C4-2B (cell line): ENCODE results near the gene SCN5A.

Experiments used
- H3K27ac ChIP-seq: fragments of 450-650 bp; 2 replicates; pipeline ENCODE4 v1.5.1; 2017
- CTCF ChIP-seq: fragments of 450-650 bp; conservative IDR thresholded peaks from 2 replicates; pipeline ENCODE4 v1.5.1; 2017; ENCODE audit warnings: mild to moderate bottlenecking
- ZFX ChIP-seq: fragments of 450-650 bp; IDR thresholded peaks from 2 replicates; pipeline ENCODE4 v1.6.1; 2017

The SCN5A gene

DNA sequence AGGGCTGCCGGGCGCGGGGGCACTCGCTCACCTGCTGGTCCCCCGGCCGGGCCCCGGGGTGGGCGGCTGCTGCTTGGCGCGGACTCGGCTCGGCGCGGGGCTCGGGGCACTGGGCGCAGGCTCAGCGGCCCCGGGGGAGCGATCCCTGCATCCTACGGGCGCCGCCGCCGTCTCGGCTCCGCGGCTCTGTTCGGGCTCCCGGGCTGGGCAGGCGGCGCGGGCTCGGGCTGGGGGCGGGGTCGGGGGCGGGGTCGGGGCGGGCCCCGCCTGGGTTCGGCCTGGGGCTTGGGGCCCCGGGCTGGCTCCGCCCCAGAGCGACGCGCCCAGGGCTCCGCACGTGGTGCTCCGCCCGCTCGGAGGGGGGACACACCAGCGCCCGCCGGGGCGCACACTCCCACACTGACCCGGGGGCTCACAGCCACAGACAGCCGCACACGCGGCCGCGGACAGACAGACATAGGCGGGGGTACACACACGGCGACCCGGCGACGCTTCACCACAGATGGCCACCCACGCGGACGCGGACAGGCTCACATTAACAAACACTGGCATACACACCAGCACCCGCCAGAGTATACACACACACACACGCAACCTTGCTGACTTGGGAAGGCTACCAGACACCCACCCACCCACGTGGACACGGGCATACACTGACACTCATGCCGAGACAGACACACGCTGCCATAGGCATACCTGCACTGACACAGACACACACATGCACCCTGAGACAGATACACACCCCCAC lies at the start of gene SCN5A:
Gene SCN5A, minus strand, starts transcription at position 188 of the 748 bp plus-strand sequence. CDS start 16,380 bp downstream, outside the sequence.
- TF ChIP-seq CTCF = no peak
- no peak for TF ChIP-seq ZFX
- H3K27ac ChIP-seq = peak within 1 kb of the TSS; percentile 35; the same call in 1 of the 2 replicates

- TF ChIP-seq ZFX (no peak), CTCF (no peak)
- no peak overlapping the region for H3K27ac ChIP-seq
Observed at GRCh38 chr3:38698760-38699159, 49.3 kb upstream of the SCN5A start.

DNA sequence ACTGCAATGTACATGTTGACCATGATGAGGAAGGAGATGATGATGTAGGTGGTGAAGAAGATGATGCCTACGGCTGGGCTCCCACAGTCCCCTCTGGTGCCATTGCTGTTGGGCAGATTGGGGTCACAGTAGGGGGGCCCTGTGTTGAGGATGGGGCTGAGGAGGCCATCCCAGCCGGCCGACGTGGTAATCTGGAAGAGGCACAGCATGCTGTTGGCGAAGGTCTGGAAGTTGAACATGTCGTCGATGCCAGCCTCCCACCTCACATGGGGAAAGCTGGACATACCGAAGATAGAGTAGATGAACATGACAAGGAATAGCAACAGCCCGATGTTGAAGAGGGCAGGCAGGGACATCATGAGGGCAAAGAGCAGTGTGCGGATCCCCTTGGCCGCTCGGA lies 48.6 kb upstream of the SCN5A start:
- TF ChIP-seq ZFX = no peak
- TF ChIP-seq CTCF = no peak
- no peak overlapping the region for H3K27ac ChIP-seq

DNA sequence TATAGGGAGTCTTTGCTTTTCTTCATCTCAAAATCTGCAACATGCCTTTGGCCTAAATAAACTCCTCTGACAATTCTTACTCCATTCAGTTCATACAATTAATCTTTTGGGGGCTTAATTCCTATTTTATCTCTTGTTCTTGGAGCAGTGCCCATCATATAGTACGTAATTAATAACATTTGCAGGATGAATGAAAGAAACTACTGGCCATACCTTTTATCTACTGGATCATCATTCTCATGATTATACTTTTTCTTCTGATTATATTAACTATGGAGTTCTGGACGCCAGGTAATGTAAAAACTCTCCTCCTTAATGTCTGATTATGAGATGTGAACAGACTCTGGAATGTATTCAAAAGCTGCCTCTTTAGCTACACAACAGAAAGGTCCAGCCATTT lies 46.5 kb upstream of the SCN5A start:
- H3K27ac ChIP-seq = no peak overlapping the region
- no peak for TF ChIP-seq CTCF
- no peak for TF ChIP-seq ZFX

- no peak for TF ChIP-seq CTCF
- no peak for TF ChIP-seq ZFX
- H3K27ac ChIP-seq = no peak overlapping the region
Observed at GRCh38 chr3:38690185-38690584, 40.7 kb upstream of the SCN5A start.

- TF ChIP-seq CTCF = no peak
- TF ChIP-seq ZFX = no peak
Observed at GRCh38 chr3:38689774-38690173, 40.3 kb upstream of the SCN5A start.

DNA sequence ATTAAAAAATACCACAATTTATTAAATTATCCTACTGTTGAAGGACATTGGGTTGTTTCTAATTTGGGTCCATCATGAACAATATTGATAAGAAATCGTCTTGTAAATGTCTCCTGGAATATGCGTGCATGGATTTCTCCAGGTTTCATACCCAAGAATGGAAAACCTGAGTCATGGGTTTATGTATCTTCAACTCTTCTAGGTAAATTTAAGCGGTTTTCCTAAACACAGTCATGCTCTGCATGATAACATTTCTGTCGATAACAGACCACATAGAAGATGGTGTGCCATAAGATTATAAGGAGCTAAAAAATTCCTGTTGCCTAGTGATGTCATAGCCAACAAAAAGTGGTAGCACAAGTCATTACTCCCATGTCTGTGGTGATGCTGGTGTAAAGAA lies 39.9 kb upstream of the SCN5A start:
- TF ChIP-seq ZFX = no peak
- no peak for TF ChIP-seq CTCF
- no peak overlapping the region for H3K27ac ChIP-seq

More at GRCh38 chr3:38689774-38690173, 40.3 kb upstream of the SCN5A start:
- H3K27ac ChIP-seq = no peak overlapping the region
